HepG2 (cell line): ENCODE measurements around the gene RING1. TPM values are rescaled to one million over a fixed set of nuclear protein-coding genes. Genes with fewer than 3 reads are reported as not detected.

Experiments
- ATAC-seq: fragments of 200-7000 bp; cut with Tn5 transposase; 3 replicates; pipeline ENCODE4 v1.9.1; 2020; ENCODE audit warnings: mild to moderate bottlenecking, moderate library complexity
- BruUV-seq: library from RNA; stranded (reverse); fragments of 400-500 nt; replicated peaks from 2 replicates; lab custom pipeline; 2021; lab: Mats Ljungman, UMichigan
- CTCF ChIA-PET: fragments of 300-600 bp; formaldehyde crosslinking; extraction: SDS; loops from one replicate; lab custom pipeline; 2021; ENCODE audit warnings: low total read pairs, inconsistent platforms, low intra/inter-chr PET ratio; lab: Yijun Ruan, JAX
- POLR2A ChIA-PET: fragments of 350-600 bp; sonication (Branson Sonifier 250); formaldehyde crosslinking; loops from one replicate; lab custom pipeline; 2020; ENCODE audit warnings: antibody characterized with exemption, inconsistent platforms; lab: Yijun Ruan, JAX
- DNase-seq: peaks from one replicate; pipeline ENCODE4 v3.0.0-alpha.2; 2015; ENCODE audit warnings: low spot score
- FAIRE-seq: peaks from 3 replicates; lab custom pipeline; 2011; peaks lifted over from hg19 to GRCh38; lab: Jason Lieb, UNC
- H2AFZ ChIP-seq: one replicate; pipeline ENCODE4 v1.6.1; 2011; ENCODE audit warnings: low read length, inconsistent platforms
- H3K27ac ChIP-seq: fragments of 300-600 bp; 3 replicates; pipeline ENCODE4 v1.8.0; 2011; ENCODE audit warnings: mixed run types, mild to moderate bottlenecking, mixed read lengths, low read length, inconsistent platforms; ENCODE audit not compliant: insufficient read depth; ENCODE audit errors: extremely low read length
- H3K27me3 ChIP-seq, 2 experiments: fragments of 200-600 bp in 1 of 2; 2 replicates in 1 of 2; 3 replicates in 1 of 2; pipeline versions ENCODE4 v1.6.0 to v1.8.0; 2011; ENCODE audit warnings: low read length in 2 of 2, mild to moderate bottlenecking in 2 of 2, moderate library complexity in 2 of 2, inconsistent platforms in 1 of 2; ENCODE audit not compliant: insufficient read depth in 2 of 2, control insufficient read depth in 1 of 2
- H3K36me3 ChIP-seq, 2 experiments: fragments of 200-600 bp in 1 of 2; replicated peaks in 1 of 2; 2 replicates in 1 of 2; 3 replicates in 1 of 2; pipeline versions ENCODE4 v1.5.1 to v1.8.0; 2011; ENCODE audit warnings: low read length in 2 of 2, inconsistent platforms in 1 of 2; ENCODE audit not compliant: insufficient read depth in 2 of 2, control insufficient read depth in 1 of 2
- H3K4me1 ChIP-seq: 2 replicates; pipeline ENCODE4 v1.5.1; 2012; ENCODE audit warnings: low read length, inconsistent platforms; ENCODE audit not compliant: insufficient read depth
- H3K4me2 ChIP-seq: 2 replicates; pipeline ENCODE4 v1.6.0; 2011; ENCODE audit warnings: low read depth, low read length, inconsistent platforms
- H3K4me3 ChIP-seq, 3 experiments: fragments of 200-600 bp in 1 of 3; sonication (generic), shearing (Covaris generic) in 1 of 3; replicated peaks in 1 of 3; 2 replicates each; pipeline ENCODE4 v1.5.1; 2011 to 2016; ENCODE audit warnings: low read length in 3 of 3, inconsistent platforms in 2 of 3, low read depth in 2 of 3, mild to moderate bottlenecking in 2 of 3, control low read depth in 1 of 3, mixed read lengths in 1 of 3; ENCODE audit not compliant: insufficient read depth in 1 of 3
- H3K79me2 ChIP-seq: one replicate; pipeline ENCODE4 v1.6.1; 2011; ENCODE audit warnings: low read length, inconsistent platforms; ENCODE audit not compliant: insufficient read depth
- H3K9ac ChIP-seq: 2 replicates; pipeline ENCODE4 v1.6.0; 2011; ENCODE audit warnings: mild to moderate bottlenecking, low read depth, low read length, inconsistent platforms; ENCODE audit not compliant: insufficient read depth
- H3K9me3 ChIP-seq: 2 replicates; pipeline ENCODE4 v1.5.1; 2012; ENCODE audit warnings: mild to moderate bottlenecking, low read length
- H4K20me1 ChIP-seq: 2 replicates; pipeline ENCODE4 v1.6.0; 2011; ENCODE audit warnings: inconsistent platforms, mild to moderate bottlenecking, low read length, moderate library complexity; ENCODE audit not compliant: insufficient read depth
- AKAP8 ChIP-seq: sonication (generic); formaldehyde crosslinking; IDR thresholded peaks from 2 replicates; pipeline ENCODE4 v1.5.1; 2020; ENCODE audit warnings: mild to moderate bottlenecking, missing genetic modification reagents
- MATR3 ChIP-seq: sonication (generic); formaldehyde crosslinking; IDR thresholded peaks from 2 replicates; pipeline ENCODE4 v1.4.0; 2020; ENCODE audit warnings: missing genetic modification reagents
- NFE2 ChIP-seq: sonication (generic); formaldehyde crosslinking; IDR thresholded peaks from 2 replicates; pipeline ENCODE4 v1.4.0; 2020; ENCODE audit warnings: missing genetic modification reagents
- PLSCR1 ChIP-seq: sonication (generic); formaldehyde crosslinking; IDR thresholded peaks from 2 replicates; pipeline ENCODE4 v1.5.0; 2020; ENCODE audit warnings: missing genetic modification reagents, mild to moderate bottlenecking, borderline replicate concordance
- SMAD3 ChIP-seq: sonication (generic); formaldehyde crosslinking; IDR thresholded peaks from 2 replicates; pipeline ENCODE4 v1.4.0; 2020; ENCODE audit warnings: missing genetic modification reagents
- ZBTB39 ChIP-seq: sonication (generic); formaldehyde crosslinking; IDR thresholded peaks from 2 replicates; pipeline ENCODE4 v1.5.0; 2020; ENCODE audit warnings: missing genetic modification reagents
- ZNF318 ChIP-seq: sonication (generic); formaldehyde crosslinking; IDR thresholded peaks from 2 replicates; pipeline ENCODE4 v1.4.0; 2020; ENCODE audit warnings: mild to moderate bottlenecking, missing genetic modification reagents
- ZNF558 ChIP-seq: sonication (generic); formaldehyde crosslinking; IDR thresholded peaks from 2 replicates; pipeline ENCODE4 v1.9.0; 2022; ENCODE audit warnings: mild to moderate bottlenecking, missing genetic modification reagents, borderline replicate concordance
- WGBS: methylation state at CpG from one replicate; pipeline ENCODE4 v1.1.6; 2017; ENCODE audit warnings: low lambda C conversion rate; 5-methylcytosine and 5-hydroxymethylcytosine counted together
- in situ Hi-C: cut with HindIII; loops from 2 replicates; pipeline ENCODE4 v1.10.0; 2017; ENCODE audit warnings: low pct_unique_long_range_greater_than_20kb; ENCODE audit not compliant: extremely low pct_ligation_motif_present
- intact Hi-C: fragments of 100-400 bp; cut with micrococcal nuclease; formaldehyde crosslinking; loops from one replicate; pipeline ENCODE4 v1.10.0; 2022; ENCODE audit not compliant: unreplicated experiment
- polyA plus RNA-seq, 8 experiments: library from polyadenylated mRNA; depleted of rRNA in 3 of 8; stranded (reverse) in 7 of 8; unstranded in 1 of 8; fragments of >200 nt; fragmentation: Illumina TruSeq in 4 of 8; extraction: Trizol in 4 of 8; gene quantifications; 2 replicates each; pipeline versions ENCODE4 v1.2.1 to v1.2.3, GENCODE V29; 2011 to 2016; ENCODE audit warnings: low read depth in 4 of 8, missing spikeins in 1 of 8, mixed read lengths in 1 of 8; ENCODE audit not compliant: insufficient read depth in 1 of 8
- total RNA-seq, 5 experiments: library from RNA; depleted of rRNA; stranded (reverse); fragments of >200 nt; fragmentation: Illumina TruSeq; extraction: Trizol; gene quantifications; 2 replicates each; pipeline ENCODE4 v1.2.3, GENCODE V29; 2016; ENCODE audit warnings: low read depth in 1 of 5

RING1 gene
- total and polyA plus RNA-seq, 2 of the 13 experiments (the other 11 are each of a cell fraction or from before 2014, with no cell fraction given): 23.9 to 33.6 TPM

- no peak for TF ChIP-seq ZBTB39 (CRISPR knock-in tag)
These were observed at the start of gene RING1 (continued) for GRCh38 chr6:33208091-33208967.

- intact Hi-C loops (loop anchor here (2.0 kb wide), 1 partner anchor 89 kb away; no protein-coding TSS in a partner anchor), in situ Hi-C loops (loop anchor here (5.0 to 10.0 kb wide), 2 partner anchors 87 to 145 kb away; no protein-coding TSS in a partner anchor)
- Histone ChIP-seq H3K79me2 (no peaks in the 10 kb centered on the region), H2AFZ (no peak overlapping the region), H3K4me3 (no peak overlapping the region), H4K20me1 (no peaks in the 10 kb centered on the region), H3K27ac (no peak overlapping the region), H3K4me1 (peaks cover 52% of the 10 kb centered on the region), H3K9ac (no peak overlapping the region), H3K36me3 (no peaks in the 10 kb centered on the region), H3K27me3 (peaks cover 6 to 20% of the 10 kb centered on the region in 2 experiments; a peak in 4 of 5 replicates), H3K9me3 (no peaks in the 10 kb centered on the region), H3K4me2 (no peak overlapping the region)
- POLR2A ChIA-PET: interaction anchor here (1.2 to 3.7 kb wide), 2 partner anchors 38 to 89 kb away, joined by 6 to 23 read pairs; no protein-coding TSS in a partner anchor
- BruUV-seq: no TSS peak
- WGBS: 69% methylated on average over 11 of the region's 11 CpGs
- DNase-seq (no peak), FAIRE-seq (no peak), ATAC-seq (no peak)
- no peak for TF ChIP-seq SMAD3
- TF ChIP-seq ZNF558 (CRISPR knock-in tag): no peak
- TF ChIP-seq AKAP8 (CRISPR knock-in tag): no peak
- TF ChIP-seq PLSCR1 (CRISPR knock-in tag): no peak
- no peak for TF ChIP-seq ZNF318
- no peak for TF ChIP-seq MATR3
- no peak for TF ChIP-seq NFE2 (CRISPR knock-in tag)
- CTCF ChIA-PET: interaction anchor here (2.1 kb wide), 1 partner anchor 37 kb away, joined by 11 read pairs; no protein-coding TSS in a partner anchor
These were observed 48.2 kb upstream of the RING1 start for GRCh38 chr6:33160096-33160495.
